VCaP (cell line): ENCODE measurements around the gene MUC13.
"Not testable (repeated sequence)": the region's sequence is repeated elsewhere in the genome, so short reads cannot be mapped to it uniquely, and the experiment has no call there.

ENCODE experiments used
- H3K27ac ChIP-seq: fragments of 450-650 bp; 2 replicates; pipeline ENCODE4 v1.5.1; 2017
- CTCF ChIP-seq: fragments of 450-650 bp; conservative IDR thresholded peaks from 2 replicates; pipeline ENCODE4 v1.5.1; 2017; ENCODE audit warnings: mild to moderate bottlenecking, moderate library complexity

MUC13 gene

GRCh38 chr3:124963755-124964154 is 29.2 kb upstream of the MUC13 start:
- no peak overlapping the region for H3K27ac ChIP-seq
- TF ChIP-seq CTCF: no peak

GRCh38 chr3:124962403-124962940 is 27.9 kb upstream of the MUC13 start:
- no peak for TF ChIP-seq CTCF
- no peak overlapping the region for H3K27ac ChIP-seq

GRCh38 chr3:124960698-124961097 is 26.1 kb upstream of the MUC13 start:
- no peak for TF ChIP-seq CTCF
- H3K27ac ChIP-seq: no peak overlapping the region

- TF ChIP-seq CTCF: no peak
- H3K27ac ChIP-seq: no peak overlapping the region
Observed at GRCh38 chr3:124960105-124960504, 25.6 kb upstream of the MUC13 start.

GRCh38 chr3:124957951-124958350 is 23.4 kb upstream of the MUC13 start:
- not testable (repeated sequence) for H3K27ac ChIP-seq

- H3K27ac ChIP-seq: no peak overlapping the region
- TF ChIP-seq CTCF: no peak
Observed at GRCh38 chr3:124952282-124952855, 17.8 kb upstream of the MUC13 start.

GRCh38 chr3:124951511-124952281 is 17.1 kb upstream of the MUC13 start:
- H3K27ac ChIP-seq: no peak overlapping the region
- TF ChIP-seq CTCF: no peak

GRCh38 chr3:124950026-124950425 is 15.5 kb upstream of the MUC13 start:
- no peak for TF ChIP-seq CTCF
- H3K27ac ChIP-seq: no peak overlapping the region
